ENCODE results near the gene DSP.

Gene DSP

DNA sequence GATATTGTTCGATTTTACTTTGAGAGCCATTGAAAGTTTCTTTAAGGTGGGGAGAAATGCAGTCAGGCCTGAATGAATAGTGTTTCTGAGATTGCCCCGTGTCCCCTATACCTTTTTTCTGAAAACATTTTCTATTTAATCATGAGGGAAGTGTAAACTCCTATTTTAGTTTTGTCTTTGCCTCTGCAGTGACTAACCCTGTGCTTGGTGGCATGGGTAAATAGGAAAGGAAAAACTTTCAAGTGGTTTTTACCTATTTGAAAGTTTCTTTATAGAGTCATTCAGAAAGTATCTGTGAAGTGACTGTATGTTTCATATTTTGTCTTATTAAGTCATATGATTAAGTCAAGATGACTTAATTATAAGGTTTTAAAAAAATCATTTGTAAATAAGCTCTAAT, 63.0 kb downstream of the DSP start:
- ChIA-PET POLR2A (ENCODE audit: low non-redundant PET) (no interaction called here), CTCF (interaction anchor here (0.7 kb wide), 1 partner anchor 214 kb away, joined by 3 read pairs; no protein-coding TSS in a partner anchor)
- TF ChIP-seq, protein P1, sequence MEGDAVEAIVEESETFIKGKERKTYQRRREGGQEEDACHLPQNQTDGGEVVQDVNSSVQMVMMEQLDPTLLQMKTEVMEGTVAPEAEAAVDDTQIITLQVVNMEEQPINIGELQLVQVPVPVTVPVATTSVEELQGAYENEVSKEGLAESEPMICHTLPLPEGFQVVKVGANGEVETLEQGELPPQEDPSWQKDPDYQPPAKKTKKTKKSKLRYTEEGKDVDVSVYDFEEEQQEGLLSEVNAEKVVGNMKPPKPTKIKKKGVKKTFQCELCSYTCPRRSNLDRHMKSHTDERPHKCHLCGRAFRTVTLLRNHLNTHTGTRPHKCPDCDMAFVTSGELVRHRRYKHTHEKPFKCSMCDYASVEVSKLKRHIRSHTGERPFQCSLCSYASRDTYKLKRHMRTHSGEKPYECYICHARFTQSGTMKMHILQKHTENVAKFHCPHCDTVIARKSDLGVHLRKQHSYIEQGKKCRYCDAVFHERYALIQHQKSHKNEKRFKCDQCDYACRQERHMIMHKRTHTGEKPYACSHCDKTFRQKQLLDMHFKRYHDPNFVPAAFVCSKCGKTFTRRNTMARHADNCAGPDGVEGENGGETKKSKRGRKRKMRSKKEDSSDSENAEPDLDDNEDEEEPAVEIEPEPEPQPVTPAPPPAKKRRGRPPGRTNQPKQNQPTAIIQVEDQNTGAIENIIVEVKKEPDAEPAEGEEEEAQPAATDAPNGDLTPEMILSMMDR (conservative IDR thresholded peaks at IDR 0.05; ENCODE audit: low read depth): no peak
- H3K27ac ChIP-seq: no peak overlapping the region
- DNase-seq (ENCODE audit: low spot score): no peak

DNA sequence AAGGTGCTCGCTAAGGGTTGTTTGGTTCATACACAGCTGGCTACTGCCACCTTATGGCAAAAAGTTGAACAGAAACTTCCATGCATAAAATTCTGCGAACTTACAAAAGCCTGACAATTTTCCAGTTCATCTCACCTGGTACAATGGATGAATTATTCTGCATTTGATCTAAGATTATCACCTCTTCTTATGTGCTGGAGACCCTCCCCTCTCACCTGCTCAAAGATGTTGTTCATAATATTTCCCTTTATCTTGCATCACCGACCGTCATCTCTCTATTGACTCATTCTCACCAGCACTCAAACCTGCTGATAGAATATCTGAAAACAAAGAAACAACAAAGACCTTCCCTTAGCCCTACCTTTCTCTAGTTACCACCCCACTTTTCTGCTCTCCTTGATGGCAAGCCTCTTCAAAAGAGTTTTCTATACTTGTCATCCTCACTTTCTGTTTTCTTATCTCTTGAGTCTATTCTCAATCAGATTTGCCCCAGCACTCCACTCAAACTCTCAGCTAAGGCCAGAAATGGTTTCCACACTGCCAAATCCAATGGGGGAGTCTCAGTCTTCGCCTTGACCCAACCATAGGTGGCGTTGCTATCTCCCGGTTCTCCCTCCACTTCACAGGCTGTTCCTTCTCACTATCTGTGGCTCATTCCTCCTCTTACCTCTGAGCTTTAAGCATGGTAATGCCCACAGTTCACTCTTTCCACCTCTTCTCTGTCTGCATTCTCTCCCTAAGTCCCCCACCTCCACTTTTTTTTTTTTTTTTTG, 74.3 kb downstream of the DSP start:
- CTCF ChIA-PET: interaction anchor here (0.6 to 1.3 kb wide), 10 partner anchors 10 to 939 kb away, joined by 3 to 6 read pairs (median 3); no protein-coding TSS in a partner anchor
- TF ChIP-seq, protein P1 (conservative IDR thresholded peaks at IDR 0.05; ENCODE audit: low read depth): peak; percentile 80
- peak; percentile 41 for DNase-seq (ENCODE audit: low spot score)
- POLR2A ChIA-PET (ENCODE audit: low non-redundant PET): interaction anchor here (0.5 kb wide), 1 partner anchor 234 kb away, joined by 3 read pairs; no protein-coding TSS in a partner anchor
- no peak overlapping the region for H3K27ac ChIP-seq

DNA sequence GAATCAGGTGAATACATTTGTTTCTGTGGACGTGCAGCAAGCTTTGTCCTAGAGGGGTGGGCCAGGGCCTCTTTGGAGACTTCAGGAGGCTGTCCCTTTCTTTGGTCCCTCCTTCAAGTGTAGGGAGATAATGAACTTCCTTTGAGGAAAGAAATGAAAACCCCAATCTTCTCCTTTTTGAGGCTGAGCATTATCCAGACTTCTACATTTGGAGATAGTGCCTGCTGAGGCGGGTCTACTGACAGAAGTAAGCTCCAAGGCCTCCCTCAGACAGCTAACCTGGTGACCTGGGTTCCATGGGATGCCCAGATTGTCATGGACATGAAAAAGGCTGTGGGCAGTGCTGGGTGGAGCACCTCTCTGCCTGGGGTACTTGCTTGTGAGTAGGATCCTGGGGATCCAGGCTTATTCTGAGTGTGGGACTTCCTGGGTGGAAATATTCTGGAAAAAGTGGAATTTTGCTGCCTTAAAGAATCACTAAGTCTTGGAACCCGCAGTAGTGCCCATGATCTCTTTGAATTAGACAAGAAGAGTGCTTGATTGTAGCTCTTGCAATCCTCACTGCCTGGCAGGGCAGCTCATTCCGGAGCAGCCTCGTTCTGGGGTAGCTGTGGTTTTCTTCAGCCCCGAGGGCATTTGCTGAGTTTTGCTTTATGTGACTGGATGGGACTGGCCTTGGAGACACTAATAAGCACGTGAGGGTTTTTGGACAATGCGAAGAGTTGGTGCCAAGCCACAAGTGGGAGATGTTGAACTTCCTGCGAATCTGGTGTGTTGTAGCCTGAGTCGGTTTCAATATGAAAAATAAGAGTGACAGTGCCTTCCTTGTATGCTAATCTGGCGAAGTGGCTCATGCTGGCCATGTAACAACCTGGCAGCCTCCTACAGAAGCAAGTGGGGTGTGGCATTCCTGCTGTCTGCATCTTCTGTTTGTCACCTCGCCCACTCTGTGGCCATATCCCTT, 76.6 kb downstream of the DSP start:
- TF ChIP-seq, protein P1 (conservative IDR thresholded peaks at IDR 0.05; ENCODE audit: low read depth): no peak
- peak overlapping the region; percentile 39 for H3K27ac ChIP-seq
- ChIA-PET POLR2A (ENCODE audit: low non-redundant PET) (no interaction called here), CTCF (interaction anchor here (0.5 to 1.1 kb wide), 4 partner anchors 191 to 667 kb away, joined by 3 read pairs; no protein-coding TSS in a partner anchor)
- DNase-seq (ENCODE audit: low spot score): peak; percentile 14

DNA sequence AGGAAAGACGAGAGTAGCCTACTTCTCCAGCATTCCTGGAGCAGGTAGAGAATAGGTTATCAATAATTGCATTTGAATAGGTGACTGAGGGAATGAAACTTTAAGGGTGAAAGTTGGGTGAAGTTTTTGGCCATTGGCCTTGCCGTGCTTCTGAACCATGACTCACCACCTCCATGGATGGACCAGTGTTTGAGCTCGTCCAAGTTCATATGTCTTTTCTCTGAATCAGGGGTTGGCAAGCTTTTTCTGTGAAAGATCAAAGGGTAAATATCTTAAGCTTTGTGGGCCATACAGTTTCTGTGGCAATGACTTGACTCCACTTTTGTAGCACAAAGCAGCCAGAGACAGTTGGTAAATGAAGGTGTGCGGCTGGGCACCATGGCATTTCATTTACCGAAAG, 80.3 kb downstream of the DSP start:
- TF ChIP-seq, protein P1 (conservative IDR thresholded peaks at IDR 0.05; ENCODE audit: low read depth): no peak
- POLR2A ChIA-PET (ENCODE audit: low non-redundant PET): interaction anchor here (0.7 kb wide), 1 partner anchor 329 kb away, joined by 3 read pairs; no protein-coding TSS in a partner anchor
- CTCF ChIA-PET: no interaction called here
- H3K27ac ChIP-seq: no peak overlapping the region
- DNase-seq (ENCODE audit: low spot score): no peak

DNA sequence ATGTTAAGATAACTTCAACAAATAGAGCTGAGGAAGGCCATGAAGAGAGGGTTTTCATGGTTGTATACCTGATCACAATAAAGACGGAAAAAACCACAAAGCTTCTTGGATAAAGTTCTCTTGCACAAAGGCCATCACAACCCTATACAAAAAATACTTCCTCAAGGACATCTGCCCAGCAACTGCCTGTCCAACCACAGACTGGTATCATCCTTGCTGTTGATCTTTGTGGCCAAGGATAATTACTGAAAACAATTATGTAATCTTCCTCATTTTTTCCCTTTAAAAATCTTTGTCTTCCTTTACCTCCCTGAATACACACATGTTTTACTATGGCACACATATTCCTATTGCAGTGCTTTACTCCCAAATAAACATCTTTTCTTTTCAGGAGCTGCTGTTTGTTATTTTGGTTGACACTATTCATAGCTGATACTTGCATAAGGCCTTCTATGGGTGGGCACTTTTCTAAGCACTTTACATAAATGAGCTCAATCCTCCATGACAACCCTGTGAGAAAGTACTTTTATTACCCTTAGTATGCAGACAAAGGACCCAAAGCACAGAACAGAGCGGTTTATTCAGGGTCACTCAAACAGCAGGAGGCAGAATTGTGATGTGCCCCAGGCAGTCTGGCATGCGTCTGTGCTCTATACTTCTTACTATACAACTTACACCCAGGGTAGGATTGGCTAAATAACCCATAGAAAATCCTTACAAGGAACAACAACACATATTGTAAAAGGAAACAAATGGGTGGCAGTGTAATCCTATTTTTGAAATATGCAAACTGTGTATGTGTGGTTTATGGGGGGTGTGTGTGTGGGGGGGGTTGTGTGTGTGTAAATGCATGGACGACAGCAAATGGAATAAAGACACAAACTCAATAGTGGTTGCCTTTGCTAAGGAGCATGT, 83.6 kb downstream of the DSP start:
- no peak for DNase-seq (ENCODE audit: low spot score)
- no peak overlapping the region for H3K27ac ChIP-seq
- TF ChIP-seq, protein P1 (conservative IDR thresholded peaks at IDR 0.05; ENCODE audit: low read depth): no peak
- ChIA-PET CTCF (no interaction called here), POLR2A (ENCODE audit: low non-redundant PET) (no interaction called here)

Data from RWPE1 (cell line).